ENCODE measurements around the gene ICAM4.

DNA sequence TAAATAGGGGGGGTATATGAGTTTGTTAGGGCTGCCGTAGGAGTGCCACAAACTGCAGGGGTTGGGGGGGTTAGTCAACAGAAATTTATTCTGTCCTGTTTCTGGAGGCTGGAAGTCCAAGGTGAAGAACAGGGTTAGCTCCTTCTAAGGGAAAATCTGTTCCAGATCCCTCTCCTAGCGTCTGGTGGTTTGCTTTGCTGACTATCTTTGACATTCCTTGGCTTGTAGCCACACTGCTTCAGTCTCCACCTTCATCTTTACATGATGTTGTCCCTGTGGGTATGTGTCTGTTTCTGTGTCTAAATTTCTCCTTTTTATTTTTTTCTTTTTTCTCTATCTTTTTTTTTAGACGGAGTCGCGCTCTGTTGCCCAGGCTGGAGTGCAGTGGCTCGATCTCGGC is 24.0 kb upstream of the ICAM4 start:
- TF ChIP-seq, protein P1, sequence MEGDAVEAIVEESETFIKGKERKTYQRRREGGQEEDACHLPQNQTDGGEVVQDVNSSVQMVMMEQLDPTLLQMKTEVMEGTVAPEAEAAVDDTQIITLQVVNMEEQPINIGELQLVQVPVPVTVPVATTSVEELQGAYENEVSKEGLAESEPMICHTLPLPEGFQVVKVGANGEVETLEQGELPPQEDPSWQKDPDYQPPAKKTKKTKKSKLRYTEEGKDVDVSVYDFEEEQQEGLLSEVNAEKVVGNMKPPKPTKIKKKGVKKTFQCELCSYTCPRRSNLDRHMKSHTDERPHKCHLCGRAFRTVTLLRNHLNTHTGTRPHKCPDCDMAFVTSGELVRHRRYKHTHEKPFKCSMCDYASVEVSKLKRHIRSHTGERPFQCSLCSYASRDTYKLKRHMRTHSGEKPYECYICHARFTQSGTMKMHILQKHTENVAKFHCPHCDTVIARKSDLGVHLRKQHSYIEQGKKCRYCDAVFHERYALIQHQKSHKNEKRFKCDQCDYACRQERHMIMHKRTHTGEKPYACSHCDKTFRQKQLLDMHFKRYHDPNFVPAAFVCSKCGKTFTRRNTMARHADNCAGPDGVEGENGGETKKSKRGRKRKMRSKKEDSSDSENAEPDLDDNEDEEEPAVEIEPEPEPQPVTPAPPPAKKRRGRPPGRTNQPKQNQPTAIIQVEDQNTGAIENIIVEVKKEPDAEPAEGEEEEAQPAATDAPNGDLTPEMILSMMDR (IDR thresholded peaks at IDR 0.05): no peak
- no peak for TF ChIP-seq POLR2A (IDR thresholded peaks at IDR 0.05)

Measured in tibial nerve (tissue), 3 donors.